ENCODE measurements around the gene COL27A1.

COL27A1 gene

DNA sequence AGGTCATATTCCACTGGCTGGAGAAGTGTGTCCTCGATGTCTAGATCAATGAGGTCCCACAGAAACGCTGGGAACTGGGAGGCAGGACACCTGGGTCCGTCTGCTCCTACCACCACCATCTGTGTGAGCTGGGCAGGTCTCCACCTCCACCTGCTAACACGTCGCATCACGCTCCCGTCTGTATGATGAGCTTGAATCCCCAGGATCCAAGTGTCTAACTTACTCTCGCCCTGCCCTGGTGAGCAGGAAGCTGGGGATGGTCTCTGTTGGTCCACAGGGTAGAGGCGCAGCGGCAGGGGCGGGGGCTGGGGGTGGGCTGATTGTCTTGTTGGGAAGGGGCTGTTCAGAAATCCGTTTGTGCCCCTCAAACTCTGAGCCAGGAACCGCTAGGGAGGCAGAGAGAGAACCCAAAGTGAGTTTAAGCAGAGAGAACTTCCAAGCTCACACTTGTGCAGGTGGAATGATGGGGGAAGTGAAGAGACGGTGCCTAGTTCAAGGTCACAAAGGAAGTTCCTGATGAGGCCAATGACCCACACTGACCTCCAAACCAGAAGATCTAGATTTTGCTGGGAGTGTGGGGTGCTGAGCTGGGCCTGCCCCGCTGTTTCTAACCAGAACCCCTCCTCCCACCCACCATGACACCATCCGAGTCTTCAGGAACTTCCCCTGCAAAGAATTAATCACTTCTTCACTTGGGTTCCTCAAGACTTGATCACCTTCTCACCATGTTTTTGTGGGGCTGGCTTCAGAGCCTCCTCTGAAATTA, 195.5 kb downstream of the COL27A1 start:
- no peak for DNase-seq

GRCh38 chr9:114351932-114352331, 196.6 kb downstream of the COL27A1 start:
- no peak for DNase-seq

- DNase-seq: no peak
Measured at GRCh38 chr9:114355821-114356220, 200.5 kb downstream of the COL27A1 start.

DNA sequence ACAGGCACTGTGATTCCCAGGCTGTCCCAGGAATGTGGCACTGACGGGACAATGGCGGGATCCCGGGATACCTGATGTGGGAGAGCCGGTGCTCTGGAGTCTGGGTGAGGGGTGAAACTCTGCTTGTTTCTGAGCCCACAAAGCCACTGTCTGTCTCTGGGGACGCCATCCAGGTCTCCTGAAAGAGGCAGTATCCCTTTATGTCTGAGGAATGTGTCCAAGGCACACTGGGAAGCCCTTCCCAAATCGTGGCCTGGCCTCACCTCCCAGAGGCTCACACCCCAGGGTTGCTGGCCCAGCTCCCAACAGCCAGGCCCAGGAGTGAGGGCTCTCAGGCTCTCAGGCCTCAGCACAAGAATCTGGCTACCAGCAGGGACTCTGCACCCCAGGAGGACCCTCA, 201.5 kb downstream of the COL27A1 start:
- no peak for DNase-seq

DNA sequence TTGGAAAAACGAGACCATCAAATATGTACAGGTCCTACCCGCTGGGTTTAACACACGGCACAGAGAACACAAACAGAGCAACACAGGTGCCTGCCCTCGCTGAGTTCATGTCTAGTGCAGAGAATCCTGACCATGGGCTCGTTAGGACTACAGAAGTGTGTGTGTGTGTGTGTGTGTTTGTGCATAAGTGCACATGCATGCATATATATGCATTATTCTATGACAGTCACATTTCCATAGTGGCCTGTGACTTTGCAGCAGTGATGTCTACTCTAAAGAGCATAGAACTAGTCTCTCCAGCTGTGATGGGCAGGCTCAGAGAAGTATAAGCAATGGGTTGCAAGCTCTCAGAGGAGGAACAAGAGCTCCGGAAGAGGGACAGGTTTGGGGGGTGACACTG, 202.0 kb downstream of the COL27A1 start:
- DNase-seq: no peak

DNA sequence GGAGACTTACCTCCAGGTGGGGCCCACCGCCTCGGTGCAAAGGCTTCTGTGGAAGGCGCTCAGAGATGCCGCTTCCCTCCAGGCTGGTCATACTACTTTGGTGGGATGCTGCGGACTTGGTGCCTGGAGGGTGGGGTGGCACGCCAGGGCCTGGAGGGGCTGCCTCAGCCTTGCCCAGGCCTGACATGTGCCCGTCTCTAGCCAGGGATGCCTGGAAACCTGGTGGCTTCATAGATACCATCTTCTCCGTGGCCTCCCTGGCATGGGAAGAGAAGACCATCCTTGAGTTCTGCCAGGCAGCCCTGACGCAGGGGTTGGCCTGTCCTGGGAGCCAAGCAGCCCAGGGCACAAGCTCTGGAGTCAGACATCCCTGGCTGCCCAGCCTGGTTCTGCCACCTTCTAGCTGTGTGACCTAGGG, 202.6 kb downstream of the COL27A1 start:
- no peak for DNase-seq

GRCh38 chr9:114359801-114360200, 204.5 kb downstream of the COL27A1 start:
- no peak for DNase-seq

DNA sequence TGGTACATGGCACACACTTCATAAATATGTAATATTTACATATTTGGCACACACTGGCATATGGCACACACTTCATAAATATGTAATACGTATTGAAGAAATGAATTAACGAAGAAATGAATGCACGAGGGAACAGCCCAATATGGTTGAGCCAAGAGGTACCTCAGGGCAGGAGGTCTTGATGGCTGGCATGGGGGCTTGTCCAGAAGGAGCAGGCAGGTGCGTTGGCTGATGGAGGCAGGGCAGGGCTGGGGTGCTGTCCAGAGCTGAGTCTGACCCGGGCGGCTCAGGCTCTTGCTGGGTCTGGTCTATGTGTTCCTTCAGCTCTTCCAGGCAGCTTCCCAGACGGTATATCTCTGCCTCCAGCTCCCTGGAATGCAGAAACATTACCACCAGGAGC, 206.2 kb downstream of the COL27A1 start:
- DNase-seq: no peak

Measured in amygdala (tissue), 56 donors.